Prostate gland (tissue), 2 donors: ENCODE measurements around the gene IFI16. TPM values are rescaled to one million over a fixed set of nuclear protein-coding genes. Genes with fewer than 3 reads are reported as not detected.

Experiments used
- DNase-seq: peaks from one replicate; pipeline ENCODE4 v3.0.0-alpha.2; 2019; ENCODE audit warnings: low spot score
- H3K27ac ChIP-seq, 2 donors: fragments of 200-600 bp; sonication (generic); 2 replicates each; pipeline ENCODE4 v1.5.1; 2017 to 2019
- H3K27me3 ChIP-seq: fragments of 200-600 bp; sonication (generic); replicated peaks from 2 replicates; pipeline ENCODE4 v1.5.1; 2019; ENCODE audit not compliant: insufficient read depth
- H3K36me3 ChIP-seq, 2 donors: fragments of 200-600 bp; sonication (generic); 1 replicate in 1 of 2; 2 replicates in 1 of 2; pipeline versions ENCODE4 v1.5.1 to v1.8.1; 2017 to 2019
- H3K4me1 ChIP-seq: fragments of 200-600 bp; sonication (generic); replicated peaks from 2 replicates; pipeline ENCODE4 v1.5.1; 2019
- H3K4me3 ChIP-seq, 2 donors: fragments of 200-600 bp; sonication (generic); 2 replicates each; pipeline ENCODE4 v1.5.1; 2017 to 2019
- H3K9me3 ChIP-seq: fragments of 200-600 bp; sonication (generic); 2 replicates; pipeline ENCODE4 v1.5.1; 2017
- CTCF ChIP-seq, 4 experiments: fragments of 200-600 bp in 2 of 4; fragments of 450-650 bp in 2 of 4; sonication (generic) in 2 of 4; IDR thresholded peaks; 1 replicate in 3 of 4; 2 replicates in 1 of 4; pipeline ENCODE4 v1.5.1; 2016 to 2019; ENCODE audit warnings: antibody characterized with exemption in 4 of 4, mild to moderate bottlenecking in 2 of 4, moderate library complexity in 2 of 4
- POLR2A ChIP-seq: fragments of 450-650 bp; IDR thresholded peaks from one replicate; pipeline ENCODE4 v1.6.1; 2016; ENCODE audit warnings: antibody characterized with exemption, mild to moderate bottlenecking
- POLR2AphosphoS5 ChIP-seq: sonication (generic); formaldehyde crosslinking; IDR thresholded peaks from one replicate; pipeline ENCODE4 v1.6.1; 2017; ENCODE audit warnings: antibody characterized with exemption
- WGBS: methylation state at CpG from one replicate; pipeline ENCODE4 v1.1.5; 2018; 5-methylcytosine and 5-hydroxymethylcytosine counted together
- intact Hi-C: fragments of 100-400 bp; cut with DNase I; formaldehyde crosslinking; loops from one replicate; pipeline ENCODE4 v1.14.2; 2022
- total RNA-seq, 2 donors: library from RNA; depleted of rRNA; stranded (reverse); fragments of >200 nt; gene quantifications; one replicate each; pipeline ENCODE4 v1.1.0, GENCODE V29; 2016

IFI16 gene
- total RNA-seq, 2 donors from 2014 or later: 18.2 to 61.3 TPM

DNA sequence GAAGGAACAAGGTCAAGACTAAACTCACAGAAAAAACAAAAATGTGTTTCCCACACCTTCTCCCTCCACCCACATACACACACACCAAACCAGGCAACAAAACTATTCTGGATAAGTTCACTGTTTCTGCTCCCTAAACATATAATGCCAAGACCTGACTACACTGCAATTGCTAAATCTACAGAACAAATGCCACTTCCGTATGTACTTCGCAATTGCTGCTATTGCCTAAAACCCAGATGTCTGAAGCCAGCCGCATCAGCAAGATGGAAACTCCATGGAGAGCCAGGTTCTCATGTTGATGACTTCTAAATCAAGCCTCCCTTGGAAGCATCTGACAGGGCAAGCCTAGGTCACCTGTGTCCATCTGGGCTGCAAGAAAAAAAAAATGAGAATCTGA is 75.2 kb downstream of the IFI16 start:
- no peak for TF ChIP-seq CTCF (IDR thresholded peaks at IDR 0.05)
- no peak for TF ChIP-seq POLR2AphosphoS5
- no peak for TF ChIP-seq POLR2A
- WGBS: 80% methylated on average over 3 of the region's 3 CpGs
- Histone ChIP-seq H3K36me3 (no peaks in the 10 kb centered on the region), H3K4me1 (no peaks in the 10 kb centered on the region), H3K4me3 (no peak overlapping the region), H3K27me3 (no peaks in the 10 kb centered on the region), H3K9me3 (no peaks in the 10 kb centered on the region), H3K27ac (no peak overlapping the region)
- DNase-seq: no peak
- intact Hi-C loops: no loop called here

GRCh38 chr1:159088050-159088449 is 78.3 kb downstream of the IFI16 start:
- intact Hi-C loops: no loop called here
- Histone ChIP-seq H3K36me3 (no peaks in the 10 kb centered on the region), H3K27me3 (no peaks in the 10 kb centered on the region), H3K4me3 (no peak overlapping the region), H3K9me3 (no peaks in the 10 kb centered on the region), H3K27ac (no peak overlapping the region), H3K4me1 (no peaks in the 10 kb centered on the region)
- no peak for DNase-seq
- TF ChIP-seq CTCF (IDR thresholded peaks at IDR 0.05): no peak
- TF ChIP-seq POLR2AphosphoS5: no peak
- no peak for TF ChIP-seq POLR2A
- WGBS: 38% methylated on average over 2 of the region's 2 CpGs

- no peaks in the 10 kb centered on the region for H3K27me3 ChIP-seq
- intact Hi-C loops: no loop called here
- no peaks in the 10 kb centered on the region for H3K9me3 ChIP-seq
- H3K27ac ChIP-seq: no peak overlapping the region
- no peaks in the 10 kb centered on the region for H3K4me1 ChIP-seq
- WGBS: 62% methylated on average over 6 of the region's 6 CpGs
- no peak overlapping the region for H3K4me3 ChIP-seq
- no peak for DNase-seq
- TF ChIP-seq POLR2A (no peak), POLR2AphosphoS5 (no peak), CTCF (IDR thresholded peaks at IDR 0.05) (no peak)
- no peaks in the 10 kb centered on the region for H3K36me3 ChIP-seq
These were observed 79.0 kb downstream of the IFI16 start for GRCh38 chr1:159088546-159089183.

DNA sequence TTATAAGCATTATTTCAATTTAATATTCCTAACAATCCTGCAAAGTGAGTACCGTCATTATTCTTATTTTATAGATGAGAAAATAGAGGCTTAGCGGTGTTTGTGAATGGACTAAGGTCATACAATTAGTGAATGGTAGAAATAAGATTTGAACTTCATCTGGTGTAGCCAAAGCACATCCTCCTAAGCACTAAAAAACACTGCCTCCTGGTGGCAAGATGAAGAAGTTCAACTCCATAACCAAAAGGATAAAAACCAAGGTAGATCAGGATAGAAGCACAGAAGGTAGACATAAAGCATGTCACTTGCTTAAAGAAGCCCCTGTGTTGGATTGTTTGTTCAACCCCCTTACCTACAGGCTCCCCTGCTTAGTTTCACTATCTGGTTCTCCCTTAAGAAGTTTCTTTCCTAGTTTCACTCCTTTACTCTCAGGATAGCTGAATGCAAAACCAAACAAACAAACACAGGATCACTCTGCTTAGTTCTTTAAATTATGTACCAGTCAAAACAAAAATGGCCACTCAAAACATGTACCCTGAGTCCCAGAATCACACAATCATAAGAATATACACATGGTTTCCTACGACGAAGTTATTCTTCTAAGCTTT is 79.6 kb downstream of the IFI16 start:
- H3K4me1 ChIP-seq: no peaks in the 10 kb centered on the region
- no peak for TF ChIP-seq POLR2A
- TF ChIP-seq POLR2AphosphoS5: no peak
- TF ChIP-seq CTCF (IDR thresholded peaks at IDR 0.05): peak in 2 of 4 experiments; percentile 10 to 16
- H3K27me3 ChIP-seq: no peaks in the 10 kb centered on the region
- intact Hi-C loops: no loop called here
- no peak for DNase-seq
- 80% methylated on average over 4 of the region's 4 CpGs for whole genome bisulfite sequencing
- no peak overlapping the region for H3K4me3 ChIP-seq
- no peak overlapping the region for H3K27ac ChIP-seq
- H3K9me3 ChIP-seq: no peaks in the 10 kb centered on the region
- no peaks in the 10 kb centered on the region for H3K36me3 ChIP-seq
